K562 (cell line): ENCODE results near the gene KLC1. TPM values are rescaled to one million over a fixed set of nuclear protein-coding genes. Genes with fewer than 3 reads are reported as not detected.

Experiments used
- ATAC-seq: fragments of 200-7000 bp; cut with Tn5 transposase; 3 replicates; pipeline ENCODE4 v1.9.1; 2020; ENCODE audit warnings: moderate library complexity
- BruUV-seq: library from RNA; stranded (reverse); fragments of 400-500 nt; replicated peaks from 2 replicates; lab custom pipeline; 2021; lab: Mats Ljungman, UMichigan
- CTCF ChIA-PET: fragments of 300-600 bp; formaldehyde crosslinking; extraction: SDS; loops from one replicate; lab custom pipeline; 2021; ENCODE audit warnings: low intra/inter-chr PET ratio; lab: Yijun Ruan, JAX
- POLR2A ChIA-PET: fragments of 300-600, 350-650 bp; sonication (Branson Sonifier 250); formaldehyde crosslinking; extraction: SDS; loops from one replicate; lab custom pipeline; 2021; ENCODE audit warnings: antibody characterized with exemption, inconsistent platforms; lab: Yijun Ruan, JAX
- DNase-seq, 4 experiments: peaks; one replicate each; pipeline versions ENCODE4 v3.0.0 to v3.0.0-alpha.2; 2011 to 2018; ENCODE audit warnings: low spot score in 3 of 4, mixed read lengths in 3 of 4; ENCODE audit errors: extremely low read depth in 1 of 4
- FAIRE-seq: peaks from 2 replicates; lab custom pipeline; 2011; peaks lifted over from hg19 to GRCh38; lab: Jason Lieb, UNC
- H2AFZ ChIP-seq: 2 replicates; pipeline ENCODE4 v1.6.0; 2011; ENCODE audit warnings: low read depth, low read length, control low read depth, inconsistent platforms
- H3K27ac ChIP-seq: fragments of 200-600 bp; 3 replicates; pipeline ENCODE4 v1.8.0; 2011; ENCODE audit warnings: low read depth, mild to moderate bottlenecking, control low read depth, inconsistent platforms, low read length, moderate library complexity, mixed read lengths; ENCODE audit errors: extremely low read depth
- H3K27me3 ChIP-seq, 2 experiments: fragments of 300-600 bp in 1 of 2; 2 replicates in 1 of 2; 3 replicates in 1 of 2; pipeline versions ENCODE4 v1.6.0 to v1.8.0; 2011; ENCODE audit warnings: inconsistent platforms in 2 of 2, low read length in 2 of 2, mild to moderate bottlenecking in 1 of 2, mixed read lengths in 1 of 2, moderate library complexity in 1 of 2; ENCODE audit not compliant: control insufficient read depth in 2 of 2, insufficient read depth in 2 of 2
- H3K36me3 ChIP-seq: fragments of 300-600 bp; 3 replicates; pipeline ENCODE4 v1.8.0; 2011; ENCODE audit warnings: mild to moderate bottlenecking, low read length, inconsistent platforms; ENCODE audit not compliant: control insufficient read depth, insufficient read depth
- H3K4me1 ChIP-seq, 2 experiments: fragments of 200-600 bp in 1 of 2; replicated peaks in 1 of 2; 2 replicates in 1 of 2; 3 replicates in 1 of 2; pipeline versions ENCODE4 v1.5.1 to v1.8.0; 2011; ENCODE audit warnings: inconsistent platforms in 2 of 2, low read length in 2 of 2, mild to moderate bottlenecking in 1 of 2, mixed read lengths in 1 of 2, moderate library complexity in 1 of 2; ENCODE audit not compliant: control insufficient read depth in 2 of 2, insufficient read depth in 2 of 2
- H3K4me2 ChIP-seq: 2 replicates; pipeline ENCODE4 v1.6.1; 2011; ENCODE audit warnings: low read length, control low read depth, inconsistent platforms, mixed read lengths; ENCODE audit not compliant: insufficient read depth
- H3K4me3 ChIP-seq: fragments of 200-600 bp; sonication (generic), shearing (Covaris generic); 2 replicates; pipeline ENCODE4 v1.5.1; 2016; ENCODE audit warnings: control low read depth, inconsistent platforms
- H3K79me2 ChIP-seq: fragments of 200-600 bp; 3 replicates; pipeline ENCODE4 v1.8.0; 2011; ENCODE audit warnings: low read length, inconsistent platforms; ENCODE audit not compliant: control insufficient read depth, insufficient read depth
- H3K9ac ChIP-seq, 2 experiments: 2 replicates each; pipeline versions ENCODE4 v1.6.0 to v1.6.1; 2011; ENCODE audit warnings: low read depth in 2 of 2, low read length in 2 of 2, control low read depth in 1 of 2, inconsistent platforms in 1 of 2, mild to moderate bottlenecking in 1 of 2, mixed read lengths in 1 of 2; ENCODE audit not compliant: insufficient read depth in 1 of 2
- H3K9me1 ChIP-seq: one replicate; pipeline ENCODE4 v1.6.0; 2011; ENCODE audit warnings: inconsistent platforms, mild to moderate bottlenecking, low read length, moderate library complexity; ENCODE audit not compliant: control insufficient read depth, insufficient read depth
- H3K9me3 ChIP-seq: replicated peaks from 2 replicates; pipeline ENCODE4 v1.5.1; 2011; ENCODE audit warnings: low read depth, low read length, inconsistent platforms; ENCODE audit not compliant: control insufficient read depth, insufficient read depth
- H4K20me1 ChIP-seq: replicated peaks from 2 replicates; pipeline ENCODE4 v1.6.1; 2011; ENCODE audit warnings: low read length, inconsistent platforms, mixed read lengths; ENCODE audit not compliant: control insufficient read depth, insufficient read depth
- POLR2G ChIP-seq: fragments of 200-400 bp; formaldehyde crosslinking; IDR thresholded peaks from 2 replicates; pipeline ENCODE4 v1.6.1; 2017; ENCODE audit warnings: low read depth, mild to moderate bottlenecking, antibody characterized with exemption, low read length, moderate library complexity
- TFAP4 ChIP-seq: sonication (generic); formaldehyde crosslinking; IDR thresholded peaks from 2 replicates; pipeline ENCODE4 v1.8.0; 2022; ENCODE audit warnings: missing genetic modification reagents, mild to moderate bottlenecking, moderate library complexity, borderline replicate concordance
- ZNF551 ChIP-seq: fragments of 250-450 bp; sonication (Bioruptor Pico); IDR thresholded peaks from 2 replicates; pipeline ENCODE4 v1.5.0; 2021; ENCODE audit warnings: mild to moderate bottlenecking, moderate library complexity
- WGBS: fragments of 100-300 bp; shearing (Covaris generic); methylation state at CpG from one replicate; pipeline ENCODE4 v1.1.6; 2016; ENCODE audit warnings: low coverage, mixed read lengths; ENCODE audit not compliant: insufficient coverage; ENCODE audit errors: missing lambda C conversion rate; 5-methylcytosine and 5-hydroxymethylcytosine counted together
- in situ Hi-C: fragments of 300-500 bp; cut with MboI; formaldehyde crosslinking; loops from 4 replicates; pipeline ENCODE4 v1.15.0; 2018; ENCODE audit warnings: inconsistent platforms, mixed read lengths
- intact Hi-C: fragments of 100-400 bp; cut with micrococcal nuclease; formaldehyde crosslinking; loops from 2 replicates; pipeline ENCODE4 v1.14.2; 2022
- polyA plus RNA-seq, 8 experiments: library from polyadenylated mRNA; depleted of rRNA in 4 of 8; stranded (reverse) in 5 of 8; unstranded in 3 of 8; fragments of >200 nt; fragmentation: Nextera tagmentation in 2 of 8; fragmentation: Illumina TruSeq in 1 of 8; extraction: Ambion mirVana in 2 of 8; extraction: Trizol in 1 of 8; gene quantifications; 2 replicates each; pipeline versions ENCODE4 v1.2.1 to v1.2.3, GENCODE V29; 2011 to 2014; ENCODE audit warnings: inconsistent platforms in 1 of 8, missing spikeins in 1 of 8
- total RNA-seq, 7 experiments: library from RNA; depleted of rRNA in 6 of 7; stranded (reverse); fragments of >200 nt in 6 of 7; fragmentation: Illumina TruSeq in 2 of 7; extraction: Trizol in 2 of 7; gene quantifications; 2 replicates each; pipeline versions ENCODE4 v1.2.1 to v1.2.3, GENCODE V29; 2011 to 2021; ENCODE audit warnings: low replicate concordance in 1 of 7

Gene KLC1
- total and polyA plus RNA-seq, 9 of the 15 experiments (the other 6 are each of a cell fraction or from before 2014, with no cell fraction given), result 4.9 to 134 (median 54.8) TPM

DNA sequence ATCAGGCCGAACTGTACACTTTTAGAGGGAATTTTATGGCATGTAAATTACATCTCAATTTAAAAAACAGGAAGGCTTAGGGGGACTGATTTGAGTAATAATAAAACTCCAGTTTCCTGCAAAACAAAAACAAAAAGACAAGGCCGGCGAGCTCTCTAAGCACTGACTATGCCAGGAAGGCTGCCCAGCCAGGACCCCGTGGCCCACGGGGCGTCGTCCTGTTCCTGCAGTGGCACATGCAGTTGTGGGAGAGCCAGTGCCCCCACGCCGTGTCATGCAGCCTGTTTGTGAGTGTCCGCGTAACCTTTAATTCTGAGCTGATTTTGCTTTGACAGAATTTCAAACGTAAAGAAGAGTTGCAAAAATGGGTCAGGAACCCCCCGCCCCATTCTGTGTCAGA is 75.7 kb downstream of the KLC1 start:
- WGBS, result 93% methylated on average over 10 of the region's 13 CpGs
- H3K79me2 ChIP-seq, result no peaks in the 10 kb centered on the region
- H3K27ac ChIP-seq, result no peak overlapping the region
- FAIRE-seq (no peak), ATAC-seq (no peak), DNase-seq (no peak)
- no peak overlapping the region for H3K4me3 ChIP-seq
- H3K27me3 ChIP-seq, result no peaks in the 10 kb centered on the region
- H3K9me1 ChIP-seq, result no peaks in the 10 kb centered on the region
- H3K4me1 ChIP-seq, result peaks cover 0 to 31% of the 10 kb centered on the region in 2 experiments; a peak in 2 of 5 replicates
- peaks cover 91% of the 10 kb centered on the region; the same call in 2 of the 3 replicates for H3K36me3 ChIP-seq
- no TSS peak for BruUV-seq
- H3K9me3 ChIP-seq, result no peaks in the 10 kb centered on the region
- CTCF ChIA-PET, result no interaction called here
- TF ChIP-seq POLR2G (0 out of 2 replicates have a peak, but pooled peaks have one; percentile 1), ZNF551 (CRISPR knock-in tag) (no peak)
- in situ Hi-C loops (no loop called here), intact Hi-C loops (no loop called here)
- no peak overlapping the region for H2AFZ ChIP-seq
- no peaks in the 10 kb centered on the region for H4K20me1 ChIP-seq
- H3K4me2 ChIP-seq, result no peak overlapping the region
- no peak overlapping the region for H3K9ac ChIP-seq
- POLR2A ChIA-PET, result interaction anchor here (1.3 to 2.6 kb wide), 3 partner anchors 8 to 11 kb away, joined by 4 to 9 read pairs (median 5); partner anchors contain the start of genes XRCC3 and ZFYVE21

DNA sequence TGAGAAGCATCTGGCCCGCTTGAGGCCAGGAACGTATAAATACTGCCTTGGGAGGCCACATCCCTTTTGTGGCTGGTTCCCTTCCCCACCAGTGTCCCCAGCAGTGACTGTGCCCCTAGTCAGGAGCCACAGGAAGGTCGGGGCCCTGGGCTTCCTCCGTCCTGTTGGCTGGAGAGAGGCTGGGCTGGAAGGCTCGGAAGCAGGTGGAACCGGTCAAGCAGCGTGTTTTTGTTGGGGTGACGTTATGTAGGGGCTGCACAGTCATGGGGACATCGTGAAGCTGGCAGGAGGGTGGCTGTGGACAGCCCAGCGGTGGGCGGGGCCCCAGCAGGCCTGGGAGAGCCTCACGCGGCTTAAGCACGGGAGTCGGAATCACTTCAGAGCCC is 76.1 kb downstream of the KLC1 start:
- no TSS peak for BruUV-seq
- no peak for ATAC-seq
- intact Hi-C loops, result no loop called here

More for the DNA sequence above, 76.1 kb downstream of the KLC1 start:
- Histone ChIP-seq H3K79me2 (no peaks in the 10 kb centered on the region), H3K9ac (peak overlapping the region in 1 of 2 experiments; percentile 26; a peak in 1 of 4 replicates), H3K27ac (no peak overlapping the region), H3K4me3 (no peak overlapping the region), H3K27me3 (no peaks in the 10 kb centered on the region), H3K36me3 (peaks cover 88% of the 10 kb centered on the region; the same call in 2 of the 3 replicates), H3K4me1 (peaks cover 0 to 30% of the 10 kb centered on the region in 2 experiments; a peak in 2 of 5 replicates), H3K9me3 (no peaks in the 10 kb centered on the region), H3K4me2 (no peak overlapping the region), H4K20me1 (no peaks in the 10 kb centered on the region), H3K9me1 (no peaks in the 10 kb centered on the region), H2AFZ (no peak overlapping the region)
- 86% methylated on average over 8 of the region's 15 CpGs for WGBS
- POLR2A ChIA-PET, result interaction anchor here (1.3 to 2.6 kb wide), 3 partner anchors 9 to 11 kb away, joined by 4 to 9 read pairs (median 5); partner anchors contain the start of genes XRCC3 and ZFYVE21
- CTCF ChIA-PET, result no interaction called here
- FAIRE-seq (no peak), DNase-seq (no peak)
- TF ChIP-seq POLR2G (peak; percentile 47; the same call in 1 of the 2 replicates), TFAP4 (CRISPR knock-in tag) (no peak)
- in situ Hi-C loops, result no loop called here
